ENCODE data around the gene TMEM192. TPM values are rescaled to one million over a fixed set of nuclear protein-coding genes. Genes with fewer than 3 reads are reported as not detected.

TMEM192 gene
- total RNA-seq, 1 experiment from 2014 or later: 21.1 TPM

DNA sequence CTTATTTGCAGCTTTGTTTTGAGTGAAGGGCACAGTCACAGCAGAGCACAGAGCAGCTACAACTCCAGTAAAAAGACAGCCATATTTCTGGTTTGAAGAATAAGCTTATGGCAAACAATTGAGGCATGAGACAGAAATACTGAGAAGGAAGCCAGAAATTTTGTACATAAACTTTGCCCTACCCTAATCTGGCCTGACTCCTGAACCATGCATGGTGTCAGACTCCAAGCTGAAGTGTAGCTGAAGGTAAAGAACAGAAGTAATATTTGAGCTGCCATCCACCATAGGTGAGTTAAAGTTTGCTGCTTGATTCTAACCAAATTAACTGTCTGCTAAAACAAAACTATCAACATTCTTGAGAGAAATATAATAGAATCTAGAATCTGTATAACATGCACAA, 24.5 kb upstream of the TMEM192 start:
- TF ChIP-seq CTCF (IDR thresholded peaks at IDR 0.05; ENCODE audit: unreplicated experiment): no peak
- DNase-seq: no peak
- Mint-ChIP-seq H3K27me3 (ENCODE audit: unreplicated experiment) (no peaks in the 10 kb centered on the region), H3K4me3 (ENCODE audit: low read depth, unreplicated experiment) (no peak overlapping the region), H3K36me3 (ENCODE audit: insufficient read depth, unreplicated experiment) (no peaks in the 10 kb centered on the region), H3K9me3 (ENCODE audit: low read depth, unreplicated experiment) (no peaks in the 10 kb centered on the region), H3K4me1 (ENCODE audit: low read depth, unreplicated experiment) (no peaks in the 10 kb centered on the region), H3K27ac (ENCODE audit: unreplicated experiment) (no peak overlapping the region)
- CTCF ChIA-PET: no interaction called here
- intact Hi-C loops (cut with micrococcal nuclease; ENCODE audit: unreplicated experiment): no loop called here
- BruUV-seq (replicated peaks): no TSS peak

DNA sequence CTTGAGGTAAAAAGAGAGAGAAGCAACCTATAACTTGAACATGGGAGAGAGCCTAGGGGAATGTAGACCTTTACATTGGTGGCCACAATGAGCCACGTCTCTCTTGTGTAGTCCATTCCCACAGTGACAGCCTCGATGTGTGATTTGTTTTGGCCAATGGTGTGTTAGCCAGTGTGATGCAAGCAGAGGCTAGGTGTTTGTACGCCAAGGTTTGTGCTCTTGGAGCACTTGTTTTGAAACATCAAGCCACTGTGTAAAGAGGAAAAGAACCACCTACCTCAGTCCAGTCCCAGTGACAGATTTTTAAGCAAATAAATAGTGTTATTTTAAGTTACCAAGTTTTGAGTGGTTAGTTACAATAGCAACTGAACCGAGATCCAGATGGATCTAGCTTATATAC, 23.9 kb upstream of the TMEM192 start:
- no peak for DNase-seq
- no peaks in the 10 kb centered on the region for H3K9me3 Mint-ChIP-seq (ENCODE audit: low read depth, unreplicated experiment)
- H3K27ac Mint-ChIP-seq (ENCODE audit: unreplicated experiment): no peak overlapping the region
- intact Hi-C loops (cut with micrococcal nuclease; ENCODE audit: unreplicated experiment): no loop called here
- TF ChIP-seq CTCF (IDR thresholded peaks at IDR 0.05; ENCODE audit: unreplicated experiment): no peak
- H3K36me3 Mint-ChIP-seq (ENCODE audit: insufficient read depth, unreplicated experiment): no peaks in the 10 kb centered on the region
- no peaks in the 10 kb centered on the region for H3K4me1 Mint-ChIP-seq (ENCODE audit: low read depth, unreplicated experiment)
- no peaks in the 10 kb centered on the region for H3K27me3 Mint-ChIP-seq (ENCODE audit: unreplicated experiment)
- CTCF ChIA-PET: no interaction called here
- no peak overlapping the region for H3K4me3 Mint-ChIP-seq (ENCODE audit: low read depth, unreplicated experiment)
- no TSS peak for BruUV-seq (replicated peaks)

DNA sequence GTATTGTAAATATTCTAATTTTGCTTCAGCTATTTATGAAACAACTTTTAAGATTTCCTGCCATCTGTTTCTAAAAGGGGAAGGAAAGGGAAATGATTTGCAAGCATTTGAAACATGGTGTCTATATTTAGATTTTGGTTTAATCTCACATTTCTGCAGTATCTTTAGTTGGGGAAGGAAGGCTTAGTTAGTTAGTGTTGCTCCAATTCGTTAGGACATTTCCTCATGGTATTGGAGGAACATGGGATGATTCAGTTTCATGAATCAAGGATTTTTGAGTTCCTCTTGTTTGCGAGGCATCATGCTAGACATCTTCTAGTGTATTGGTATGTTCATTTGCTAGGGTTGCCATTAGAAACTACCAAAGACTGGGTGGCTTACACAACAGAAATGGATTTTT, 20.5 kb upstream of the TMEM192 start:
- H3K36me3 Mint-ChIP-seq (ENCODE audit: insufficient read depth, unreplicated experiment): no peaks in the 10 kb centered on the region
- intact Hi-C loops (cut with micrococcal nuclease; ENCODE audit: unreplicated experiment): loop anchor here (5.0 kb wide), 2 partner anchors 74 to 194 kb away; partner anchors contain the start of genes KLHL2 and MSMO1
- no peak overlapping the region for H3K4me3 Mint-ChIP-seq (ENCODE audit: low read depth, unreplicated experiment)
- no TSS peak for BruUV-seq (replicated peaks)
- H3K4me1 Mint-ChIP-seq (ENCODE audit: low read depth, unreplicated experiment): no peaks in the 10 kb centered on the region
- H3K27me3 Mint-ChIP-seq (ENCODE audit: unreplicated experiment): peaks cover 11% of the 10 kb centered on the region
- no peak for DNase-seq
- TF ChIP-seq CTCF (IDR thresholded peaks at IDR 0.05; ENCODE audit: unreplicated experiment): no peak
- no peak overlapping the region for H3K27ac Mint-ChIP-seq (ENCODE audit: unreplicated experiment)
- no peaks in the 10 kb centered on the region for H3K9me3 Mint-ChIP-seq (ENCODE audit: low read depth, unreplicated experiment)
- CTCF ChIA-PET: interaction anchor here (0.6 kb wide), 1 partner anchor 236 kb away, joined by 4 read pairs; no protein-coding TSS in a partner anchor

GRCh38 chr4:165131247-165131832, 18.7 kb upstream of the TMEM192 start:
- peak; percentile 39 for TF ChIP-seq CTCF (IDR thresholded peaks at IDR 0.05; ENCODE audit: unreplicated experiment)
- intact Hi-C loops (cut with micrococcal nuclease; ENCODE audit: unreplicated experiment): loop anchor here (1.0 to 5.0 kb wide), 4 partner anchors 76 to 333 kb away; partner anchors contain the start of genes KLHL2 and MSMO1
- H3K4me3 Mint-ChIP-seq (ENCODE audit: low read depth, unreplicated experiment): no peak overlapping the region
- CTCF ChIA-PET: interaction anchor here (0.8 to 1.3 kb wide), 4 partner anchors 19 to 333 kb away, joined by 3 to 6 read pairs (median 5); partner anchors contain the start of genes MSMO1 and TMEM192
- DNase-seq: peak; percentile 68
- H3K36me3 Mint-ChIP-seq (ENCODE audit: insufficient read depth, unreplicated experiment): no peaks in the 10 kb centered on the region
- H3K27me3 Mint-ChIP-seq (ENCODE audit: unreplicated experiment): peaks cover 11% of the 10 kb centered on the region
- BruUV-seq (replicated peaks): no TSS peak
- H3K9me3 Mint-ChIP-seq (ENCODE audit: low read depth, unreplicated experiment): no peaks in the 10 kb centered on the region
- H3K27ac Mint-ChIP-seq (ENCODE audit: unreplicated experiment): no peak overlapping the region
- no peaks in the 10 kb centered on the region for H3K4me1 Mint-ChIP-seq (ENCODE audit: low read depth, unreplicated experiment)

Data from Calu3 (cell line).